ENCODE measurements around the gene MDGA2. TPM values are rescaled to one million over a fixed set of nuclear protein-coding genes. Genes with fewer than 3 reads are reported as not detected.
A peak's percentile ranks its signal among the peaks of the same experiment; 100 is the strongest.

MDGA2 gene
- total RNA-seq, 1 donor = not detected

- TF ChIP-seq, protein P1, sequence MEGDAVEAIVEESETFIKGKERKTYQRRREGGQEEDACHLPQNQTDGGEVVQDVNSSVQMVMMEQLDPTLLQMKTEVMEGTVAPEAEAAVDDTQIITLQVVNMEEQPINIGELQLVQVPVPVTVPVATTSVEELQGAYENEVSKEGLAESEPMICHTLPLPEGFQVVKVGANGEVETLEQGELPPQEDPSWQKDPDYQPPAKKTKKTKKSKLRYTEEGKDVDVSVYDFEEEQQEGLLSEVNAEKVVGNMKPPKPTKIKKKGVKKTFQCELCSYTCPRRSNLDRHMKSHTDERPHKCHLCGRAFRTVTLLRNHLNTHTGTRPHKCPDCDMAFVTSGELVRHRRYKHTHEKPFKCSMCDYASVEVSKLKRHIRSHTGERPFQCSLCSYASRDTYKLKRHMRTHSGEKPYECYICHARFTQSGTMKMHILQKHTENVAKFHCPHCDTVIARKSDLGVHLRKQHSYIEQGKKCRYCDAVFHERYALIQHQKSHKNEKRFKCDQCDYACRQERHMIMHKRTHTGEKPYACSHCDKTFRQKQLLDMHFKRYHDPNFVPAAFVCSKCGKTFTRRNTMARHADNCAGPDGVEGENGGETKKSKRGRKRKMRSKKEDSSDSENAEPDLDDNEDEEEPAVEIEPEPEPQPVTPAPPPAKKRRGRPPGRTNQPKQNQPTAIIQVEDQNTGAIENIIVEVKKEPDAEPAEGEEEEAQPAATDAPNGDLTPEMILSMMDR (IDR thresholded peaks at IDR 0.05; ENCODE audit: insufficient read depth, low read depth, low read length) = no peak
- no peak for DNase-seq (ENCODE audit: low read depth)
- no peak overlapping the region for H3K4me3 ChIP-seq (ENCODE audit: low read depth, low read length)
Observed at GRCh38 chr14:47270715-47271114, 404.7 kb downstream of the MDGA2 start.

GRCh38 chr14:47269756-47270492, 405.5 kb downstream of the MDGA2 start:
- DNase-seq (ENCODE audit: low read depth) = peak; percentile 1
- TF ChIP-seq, protein P1 (IDR thresholded peaks at IDR 0.05; ENCODE audit: insufficient read depth, low read depth, low read length) = no peak
- no peak overlapping the region for H3K4me3 ChIP-seq (ENCODE audit: low read depth, low read length)

DNA sequence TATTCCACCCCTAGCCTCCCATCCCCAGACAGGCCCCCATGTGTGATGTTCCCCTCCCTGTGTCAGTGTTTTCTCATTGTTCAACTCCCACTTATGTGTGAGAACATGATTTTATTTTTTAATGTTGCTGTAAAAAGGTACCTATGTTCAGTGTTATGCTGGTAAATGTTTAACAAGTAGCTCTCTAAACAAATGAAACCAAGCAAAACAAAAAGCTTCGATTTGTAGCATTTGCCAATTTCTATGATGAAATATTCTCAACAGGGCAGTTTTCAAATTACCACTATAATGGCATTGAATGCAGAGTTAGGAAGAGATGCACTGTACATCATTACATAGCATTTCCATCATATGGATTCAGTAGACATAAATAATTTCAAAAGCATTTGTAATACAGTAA, 410.6 kb downstream of the MDGA2 start:
- TF ChIP-seq, protein P1 (IDR thresholded peaks at IDR 0.05; ENCODE audit: insufficient read depth, low read depth, low read length) = no peak
- H3K4me3 ChIP-seq (ENCODE audit: low read depth, low read length) = no peak overlapping the region
- DNase-seq (ENCODE audit: low read depth) = no peak

DNA sequence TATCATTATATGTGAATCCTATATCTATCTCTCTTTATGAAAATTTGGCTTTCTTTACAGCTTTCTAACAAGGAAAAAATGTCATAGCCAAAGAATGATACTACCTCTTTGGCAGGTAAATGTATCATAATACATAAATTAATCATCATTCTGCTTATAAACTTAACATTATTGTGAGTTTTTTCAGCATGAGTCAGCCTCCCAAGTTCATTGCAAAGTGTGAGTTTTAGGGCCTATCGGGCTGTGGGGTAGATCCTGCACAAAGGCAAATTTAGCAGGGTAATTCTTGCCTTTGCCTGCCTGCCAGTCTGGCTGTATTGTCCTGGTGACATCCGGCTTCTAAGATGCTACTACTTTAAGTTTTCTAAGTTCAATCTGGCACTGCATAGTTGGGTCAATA, 412.6 kb downstream of the MDGA2 start:
- TF ChIP-seq, protein P1 (IDR thresholded peaks at IDR 0.05; ENCODE audit: insufficient read depth, low read depth, low read length) = no peak
- DNase-seq (ENCODE audit: low read depth) = no peak
- no peak overlapping the region for H3K4me3 ChIP-seq (ENCODE audit: low read depth, low read length)

GRCh38 chr14:47261350-47261749, 414.1 kb downstream of the MDGA2 start:
- DNase-seq (ENCODE audit: low read depth) = no peak
- no peak overlapping the region for H3K4me3 ChIP-seq (ENCODE audit: low read depth, low read length)
- TF ChIP-seq, protein P1 (IDR thresholded peaks at IDR 0.05; ENCODE audit: insufficient read depth, low read depth, low read length) = no peak

DNA sequence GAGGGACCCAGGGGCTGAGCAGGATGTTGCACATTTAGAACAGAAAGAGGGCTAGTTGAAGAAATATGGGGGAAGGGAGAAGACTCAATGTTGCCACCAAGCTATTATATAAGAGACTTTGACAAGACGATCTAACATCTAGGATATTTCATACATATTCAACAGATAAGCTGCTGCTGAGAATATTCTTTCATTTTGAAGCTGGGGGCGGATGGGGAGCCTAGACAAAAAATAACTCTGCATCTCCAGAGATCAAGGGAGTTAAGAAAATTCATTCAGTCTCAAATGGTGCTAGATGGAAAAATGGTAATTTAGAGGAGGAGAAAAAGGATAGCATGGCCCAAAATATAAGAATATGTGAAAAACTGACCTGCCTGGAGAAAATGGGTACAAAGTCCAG, 415.6 kb downstream of the MDGA2 start:
- H3K4me3 ChIP-seq (ENCODE audit: low read depth, low read length) = no peak overlapping the region
- TF ChIP-seq, protein P1 (IDR thresholded peaks at IDR 0.05; ENCODE audit: insufficient read depth, low read depth, low read length) = no peak
- DNase-seq (ENCODE audit: low read depth) = no peak

DNA sequence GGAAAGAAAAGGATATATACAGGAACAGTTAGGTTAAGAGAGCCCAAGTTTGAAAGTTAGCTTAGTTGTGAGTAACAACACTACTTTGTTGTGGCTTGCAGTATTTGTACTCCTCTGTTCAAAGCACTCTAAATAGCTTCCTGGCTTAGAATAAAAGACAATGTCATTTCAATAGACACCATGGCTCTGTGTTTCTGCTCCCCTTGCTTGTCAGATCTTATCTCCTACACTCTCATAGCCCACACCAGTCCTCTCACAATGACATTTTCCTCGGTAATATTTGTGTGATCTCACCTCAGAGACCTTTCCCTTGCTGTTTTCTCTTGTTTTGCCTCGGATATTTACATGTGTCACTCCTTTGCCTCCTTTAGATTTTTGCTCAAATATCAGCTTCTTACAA, 418.4 kb downstream of the MDGA2 start:
- DNase-seq (ENCODE audit: low read depth) = no peak
- TF ChIP-seq, protein P1 (IDR thresholded peaks at IDR 0.05; ENCODE audit: insufficient read depth, low read depth, low read length) = no peak

More for the DNA sequence above, 418.4 kb downstream of the MDGA2 start:
- H3K4me3 ChIP-seq (ENCODE audit: low read depth, low read length) = no peak overlapping the region
